Brain microvascular endothelial cell (primary cell): Measurements from ENCODE around the gene UAP1L1.

Source experiments
- DNase-seq: peaks from one replicate; pipeline ENCODE4 v3.0.0-alpha.2; 2020
- H3K27ac ChIP-seq: fragments of 250-450 bp; sonication (Bioruptor Pico); 2 replicates; pipeline ENCODE4 v1.5.1; 2020; ENCODE audit warnings: mild to moderate bottlenecking, moderate library complexity
- H3K27me3 ChIP-seq: fragments of 250-450 bp; sonication (Bioruptor Pico); replicated peaks from 2 replicates; pipeline ENCODE4 v1.5.1; 2020; ENCODE audit warnings: mild to moderate bottlenecking
- H3K36me3 ChIP-seq: fragments of 250-450 bp; sonication (Bioruptor Pico); replicated peaks from 2 replicates; pipeline ENCODE4 v1.5.1; 2020; ENCODE audit warnings: mild to moderate bottlenecking
- H3K4me3 ChIP-seq: 2 replicates; pipeline ENCODE4 v1.5.1; 2011; ENCODE audit warnings: low read depth, mild to moderate bottlenecking, control low read depth, low read length, moderate library complexity
- in situ Hi-C: cut with HindIII; loops from 2 replicates; pipeline ENCODE4 v1.10.0; 2017; ENCODE audit warnings: low sequenced_read_pairs, low pct_ligation_motif_present
- TF ChIP-seq, protein P1 (sequence below): IDR thresholded peaks from 2 replicates; pipeline ENCODE4 v1.5.1; 2011; ENCODE audit warnings: low read depth, mild to moderate bottlenecking, moderate library complexity, low read length, control low read depth, inconsistent platforms; ENCODE audit errors: missing control alignments

The UAP1L1 gene

DNA sequence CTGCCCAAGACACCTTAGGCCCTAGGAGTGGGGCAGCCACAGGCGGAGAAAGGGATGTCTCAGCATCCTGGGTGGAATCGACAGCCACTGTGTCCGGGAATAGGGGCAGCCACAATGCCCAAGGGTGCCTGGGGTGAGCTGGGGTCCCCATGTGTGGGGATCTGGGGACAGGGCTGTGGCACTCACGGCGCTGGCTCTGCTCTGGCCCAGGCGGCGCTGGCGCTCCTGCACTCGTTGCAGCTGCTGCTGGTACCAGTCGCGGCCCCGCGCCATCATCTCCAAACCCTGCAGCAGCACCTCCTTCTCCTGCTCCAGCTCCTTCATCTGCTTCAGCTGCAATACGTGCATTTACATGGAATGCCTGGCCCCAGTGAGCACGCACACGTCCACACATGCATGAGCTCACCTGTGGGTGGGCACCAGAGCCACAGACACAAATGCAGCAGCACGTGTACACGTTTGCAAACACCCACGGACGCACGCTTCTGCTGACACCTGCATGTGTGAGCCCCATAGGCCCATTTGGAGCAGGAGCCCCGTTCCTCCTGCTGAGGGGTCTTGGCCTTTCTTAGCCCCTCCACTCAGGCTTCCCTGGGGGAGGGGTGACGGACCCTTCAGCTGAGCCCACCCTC is 11.9 kb upstream of the UAP1L1 start:
- Histone ChIP-seq H3K27ac (no peak overlapping the region), H3K27me3 (no peaks in the 10 kb centered on the region), H3K4me3 (no peak overlapping the region), H3K36me3 (no peaks in the 10 kb centered on the region)
- TF ChIP-seq, protein P1, sequence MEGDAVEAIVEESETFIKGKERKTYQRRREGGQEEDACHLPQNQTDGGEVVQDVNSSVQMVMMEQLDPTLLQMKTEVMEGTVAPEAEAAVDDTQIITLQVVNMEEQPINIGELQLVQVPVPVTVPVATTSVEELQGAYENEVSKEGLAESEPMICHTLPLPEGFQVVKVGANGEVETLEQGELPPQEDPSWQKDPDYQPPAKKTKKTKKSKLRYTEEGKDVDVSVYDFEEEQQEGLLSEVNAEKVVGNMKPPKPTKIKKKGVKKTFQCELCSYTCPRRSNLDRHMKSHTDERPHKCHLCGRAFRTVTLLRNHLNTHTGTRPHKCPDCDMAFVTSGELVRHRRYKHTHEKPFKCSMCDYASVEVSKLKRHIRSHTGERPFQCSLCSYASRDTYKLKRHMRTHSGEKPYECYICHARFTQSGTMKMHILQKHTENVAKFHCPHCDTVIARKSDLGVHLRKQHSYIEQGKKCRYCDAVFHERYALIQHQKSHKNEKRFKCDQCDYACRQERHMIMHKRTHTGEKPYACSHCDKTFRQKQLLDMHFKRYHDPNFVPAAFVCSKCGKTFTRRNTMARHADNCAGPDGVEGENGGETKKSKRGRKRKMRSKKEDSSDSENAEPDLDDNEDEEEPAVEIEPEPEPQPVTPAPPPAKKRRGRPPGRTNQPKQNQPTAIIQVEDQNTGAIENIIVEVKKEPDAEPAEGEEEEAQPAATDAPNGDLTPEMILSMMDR = no peak
- no peak for DNase-seq
- in situ Hi-C loops = no loop called here

DNA sequence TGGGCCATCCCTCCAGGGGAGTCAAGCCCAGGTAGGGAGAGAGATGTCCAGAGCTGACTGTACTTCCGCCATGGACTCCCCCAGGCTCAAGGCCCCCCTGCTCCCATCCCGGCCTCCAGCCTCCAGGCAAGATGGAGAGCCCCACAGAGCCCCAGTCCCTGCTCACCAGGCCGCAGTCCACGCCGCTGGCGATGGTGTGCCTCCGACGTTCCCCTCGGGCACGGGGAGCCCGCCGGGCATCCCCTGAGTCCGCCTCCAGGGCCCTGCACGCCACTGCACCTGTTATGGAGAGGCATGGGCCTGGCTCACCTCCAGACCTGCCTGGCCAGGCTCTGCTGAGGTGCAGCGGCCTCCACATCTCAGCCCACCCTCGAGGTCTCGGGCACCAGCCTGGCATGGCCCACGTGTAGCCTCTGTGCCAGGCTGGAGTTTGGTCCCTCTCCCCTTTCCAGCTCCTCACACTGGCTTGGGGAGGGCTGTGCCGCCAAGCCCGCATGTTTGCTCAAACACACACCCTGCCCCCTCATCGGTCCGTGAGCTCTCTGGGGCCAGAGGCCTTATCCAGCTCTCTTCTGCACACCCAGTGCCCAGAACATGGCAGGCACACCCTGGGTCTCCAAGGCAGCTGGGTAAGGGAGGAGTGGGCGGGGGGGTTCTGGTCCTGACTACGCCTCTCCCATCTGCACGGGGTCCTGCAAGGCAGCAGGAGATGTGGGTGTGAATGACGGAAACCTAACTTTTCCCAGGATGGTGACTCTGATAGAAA is 11.0 kb upstream of the UAP1L1 start:
- no peaks in the 10 kb centered on the region for H3K36me3 ChIP-seq
- TF ChIP-seq, protein P1 = no peak
- no peak for DNase-seq
- in situ Hi-C loops = no loop called here
- H3K4me3 ChIP-seq = no peak overlapping the region
- no peak overlapping the region for H3K27ac ChIP-seq
- H3K27me3 ChIP-seq = no peaks in the 10 kb centered on the region

DNA sequence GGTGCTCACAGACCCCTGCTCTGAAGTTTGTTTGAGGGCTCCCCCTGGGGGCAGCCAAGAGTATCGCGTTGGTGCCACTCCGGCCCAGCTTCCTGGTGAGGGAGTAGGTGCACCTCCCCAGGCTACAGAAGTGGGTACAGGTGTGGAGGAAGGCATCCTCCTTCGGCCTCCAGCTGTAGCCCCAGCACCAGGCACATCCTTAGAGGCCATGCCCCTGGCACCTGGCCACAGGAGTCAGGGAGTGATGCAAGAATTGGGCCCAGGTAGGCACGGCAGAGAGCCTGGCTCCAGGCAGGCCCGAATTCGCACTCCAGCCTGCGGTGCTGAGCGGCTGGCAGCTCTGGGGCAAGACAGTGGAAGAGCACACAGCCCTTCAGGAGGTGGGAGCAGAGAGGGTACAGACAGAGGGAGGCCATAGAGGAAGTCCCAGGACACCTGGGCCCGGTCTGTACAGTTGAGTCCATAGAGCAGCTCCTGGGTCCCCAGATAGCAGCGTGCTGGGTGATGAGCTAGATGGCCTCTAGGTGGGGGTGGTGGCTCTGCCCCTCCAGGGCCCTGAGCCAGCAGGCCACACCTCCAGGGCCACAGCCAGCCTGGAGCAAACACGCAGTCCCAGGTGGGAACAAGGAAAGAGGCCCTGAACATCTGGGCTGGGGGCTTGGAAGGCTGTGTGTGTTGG is 9.3 kb upstream of the UAP1L1 start:
- in situ Hi-C loops = no loop called here
- no peaks in the 10 kb centered on the region for H3K36me3 ChIP-seq
- H3K27ac ChIP-seq = no peak overlapping the region
- no peaks in the 10 kb centered on the region for H3K27me3 ChIP-seq
- DNase-seq = peak; percentile 45
- TF ChIP-seq, protein P1 = peak; percentile 90
- H3K4me3 ChIP-seq = no peak overlapping the region

DNA sequence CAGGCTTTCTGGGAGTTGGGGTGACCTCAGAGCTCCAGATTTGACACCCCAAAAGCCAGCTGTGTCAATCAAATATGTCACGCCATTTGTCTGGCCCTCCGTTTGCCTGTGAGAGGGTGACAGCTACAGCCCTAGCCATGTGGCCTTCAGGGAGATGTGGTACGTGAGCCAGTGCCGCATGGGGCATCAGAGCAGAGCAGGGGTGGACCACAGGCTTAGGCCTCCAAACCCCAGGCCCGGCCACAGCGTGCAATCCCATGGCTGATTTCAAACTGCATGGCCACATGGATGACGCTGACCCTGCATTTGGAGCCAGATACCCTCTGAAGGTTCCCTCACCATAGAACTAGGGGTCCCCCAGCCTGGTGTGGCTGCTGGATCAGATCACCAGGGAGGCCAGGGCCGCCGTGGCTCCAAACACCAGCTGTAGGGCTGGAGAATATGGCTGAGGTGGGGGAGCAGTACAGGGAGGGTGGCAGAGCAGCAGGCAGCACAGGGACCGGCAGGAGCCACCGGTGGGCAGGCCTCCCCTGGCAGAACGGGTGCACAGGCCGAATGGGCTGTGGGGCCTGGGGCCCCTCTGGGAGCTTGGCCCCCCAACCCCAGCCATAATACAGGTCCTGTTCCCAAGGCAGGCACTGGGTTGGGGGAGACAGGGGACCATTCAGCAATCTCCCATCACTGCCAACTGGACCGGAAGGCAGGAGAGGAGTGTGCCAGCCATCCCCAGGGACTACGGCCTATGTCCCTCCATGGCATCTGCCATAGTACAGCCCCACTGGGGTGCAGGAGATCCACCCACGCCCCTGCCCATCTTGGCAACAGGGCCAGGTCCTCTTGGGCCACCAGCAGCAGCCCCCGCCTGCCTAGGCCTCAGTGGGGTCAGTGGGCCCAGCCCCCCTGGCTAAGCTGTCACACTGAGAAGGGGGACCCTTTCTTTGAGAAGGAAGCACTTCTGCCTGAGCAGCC is 8.5 kb upstream of the UAP1L1 start:
- in situ Hi-C loops = no loop called here
- H3K27me3 ChIP-seq = no peaks in the 10 kb centered on the region
- no peak overlapping the region for H3K27ac ChIP-seq
- no peaks in the 10 kb centered on the region for H3K36me3 ChIP-seq
- H3K4me3 ChIP-seq = peak overlapping the region; percentile 48
- TF ChIP-seq, protein P1 = no peak
- DNase-seq = no peak

DNA sequence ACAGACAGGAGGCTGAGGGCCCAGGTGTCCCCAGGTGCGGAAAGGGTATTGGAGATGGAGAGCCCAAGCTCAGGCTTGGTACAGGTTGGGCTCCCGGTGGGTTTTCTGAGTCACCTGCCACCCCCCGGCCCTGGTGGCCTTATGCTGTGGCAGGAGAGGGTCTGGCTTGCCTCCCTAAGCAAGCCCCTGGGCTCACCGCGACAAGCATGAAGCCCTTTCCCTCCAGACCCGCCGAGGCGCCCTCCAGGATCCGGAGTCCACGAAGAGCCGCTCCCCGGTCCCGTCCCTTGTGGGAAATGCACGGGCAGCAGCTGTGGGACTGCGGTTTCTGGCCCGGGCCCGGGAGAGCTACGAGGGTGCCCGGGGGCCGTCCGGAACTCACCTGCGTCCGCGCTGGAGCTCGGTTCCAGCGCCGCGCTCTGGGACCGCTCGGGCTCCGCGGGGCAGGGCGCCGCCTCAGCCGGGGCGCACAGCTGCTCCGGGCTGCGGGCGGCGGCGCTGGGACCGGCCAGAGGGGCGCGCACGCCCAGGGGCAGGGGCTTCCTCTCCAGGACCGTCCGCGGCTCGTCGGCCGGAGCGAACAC is 7.7 kb upstream of the UAP1L1 start:
- H3K27ac ChIP-seq = no peak overlapping the region
- no peak for DNase-seq
- no peaks in the 10 kb centered on the region for H3K27me3 ChIP-seq
- TF ChIP-seq, protein P1 = no peak
- H3K36me3 ChIP-seq = no peaks in the 10 kb centered on the region
- in situ Hi-C loops = no loop called here
- H3K4me3 ChIP-seq = peak overlapping the region; percentile 48
